HFF-Myc (cell line): ENCODE results near the gene TPSB2.
"Not testable (repeated sequence)": the region's sequence is repeated elsewhere in the genome, so short reads cannot be mapped to it uniquely, and the experiment has no call there.

Experiments used
- DNase-seq: peaks from one replicate; pipeline ENCODE4 v3.0.0-alpha.2; 2011; ENCODE audit warnings: low read depth; ENCODE audit errors: extremely low read depth
- H3K4me3 ChIP-seq: replicated peaks from 2 replicates; pipeline ENCODE4 v1.5.1; 2011; ENCODE audit warnings: low read depth, mild to moderate bottlenecking, control low read depth, low read length
- CTCF ChIP-seq: IDR thresholded peaks from 2 replicates; pipeline ENCODE4 v1.5.1; 2012; ENCODE audit warnings: mild to moderate bottlenecking, low read depth, low read length, control low read depth; ENCODE audit errors: missing control alignments

Gene TPSB2

GRCh38 chr16:1274767-1275166, 44.8 kb upstream of the TPSB2 start:
- no peak overlapping the region for H3K4me3 ChIP-seq
- DNase-seq, result no peak
- no peak for TF ChIP-seq CTCF

- no peak overlapping the region for H3K4me3 ChIP-seq
- DNase-seq, result no peak
- TF ChIP-seq CTCF, result no peak
Observed at GRCh38 chr16:1273816-1274215, 43.8 kb upstream of the TPSB2 start.

GRCh38 chr16:1272453-1273198, 42.6 kb upstream of the TPSB2 start:
- no peak for DNase-seq
- no peak overlapping the region for H3K4me3 ChIP-seq
- no peak for TF ChIP-seq CTCF

- not testable (repeated sequence) for DNase-seq, H3K4me3 ChIP-seq
Observed at GRCh38 chr16:1271724-1272413, 41.9 kb upstream of the TPSB2 start.

GRCh38 chr16:1271380-1271723, 41.4 kb upstream of the TPSB2 start:
- TF ChIP-seq CTCF, result no peak
- H3K4me3 ChIP-seq, result no peak overlapping the region
- no peak for DNase-seq

GRCh38 chr16:1269418-1269817, 39.4 kb upstream of the TPSB2 start:
- not testable (repeated sequence) for H3K4me3 ChIP-seq, DNase-seq

GRCh38 chr16:1265826-1266225, 35.8 kb upstream of the TPSB2 start:
- no peak for TF ChIP-seq CTCF
- DNase-seq, result no peak
- H3K4me3 ChIP-seq, result no peak overlapping the region
